Activated CD4-positive, alpha-beta T cell treated with anti-CD3 and anti-CD28 coated beads, Interleukin-2, amount 10 ng/mL, durations not matched to agents 7 days and 5 days (primary cell): Measurements from ENCODE around the gene ZNHIT3. TPM values are rescaled to one million over a fixed set of nuclear protein-coding genes. Genes with fewer than 3 reads are reported as not detected.
A peak's percentile ranks its signal among the peaks of the same experiment; 100 is the strongest.

Experiments used
- CTCF ChIA-PET: fragments of 350-600 bp; sonication (Branson Sonifier 250); formaldehyde crosslinking; loops from one replicate; lab custom pipeline; 2021; ENCODE audit warnings: antibody characterized with exemption; lab: Charles Lee
- POLR2A ChIA-PET: fragments of 350-600 bp; sonication (Branson Sonifier 250); formaldehyde crosslinking; loops from one replicate; lab custom pipeline; 2021; ENCODE audit warnings: antibody characterized with exemption; lab: Charles Lee
- DNase-seq: peaks from one replicate; pipeline ENCODE4 v3.0.0-alpha.2; 2020
- H3K27ac Mint-ChIP-seq: one replicate; pipeline ENCODE4 v1.8.0; 2021; ENCODE audit warnings: mild to moderate bottlenecking, moderate library complexity, mixed read lengths
- H3K27me3 Mint-ChIP-seq: one replicate; pipeline ENCODE4 v1.8.0; 2021; ENCODE audit warnings: mixed read lengths
- H3K36me3 Mint-ChIP-seq: one replicate; pipeline ENCODE4 v1.8.0; 2021; ENCODE audit warnings: low read depth, mixed read lengths
- H3K4me1 Mint-ChIP-seq: one replicate; pipeline ENCODE4 v1.8.0; 2021; ENCODE audit warnings: mixed read lengths
- H3K4me3 Mint-ChIP-seq: one replicate; pipeline ENCODE4 v1.8.0; 2021; ENCODE audit warnings: mild to moderate bottlenecking, moderate library complexity, mixed read lengths
- H3K9me3 Mint-ChIP-seq: one replicate; pipeline ENCODE4 v1.8.0; 2021; ENCODE audit warnings: mixed read lengths
- total RNA-seq, 2 experiments: library from RNA; stranded (reverse); gene quantifications; one replicate each; pipeline ENCODE4 v1.2.3, GENCODE V29; 2021

Gene ZNHIT3
- total RNA-seq, 2 experiments from 2014 or later, result 35.2 to 36.0 TPM

DNA sequence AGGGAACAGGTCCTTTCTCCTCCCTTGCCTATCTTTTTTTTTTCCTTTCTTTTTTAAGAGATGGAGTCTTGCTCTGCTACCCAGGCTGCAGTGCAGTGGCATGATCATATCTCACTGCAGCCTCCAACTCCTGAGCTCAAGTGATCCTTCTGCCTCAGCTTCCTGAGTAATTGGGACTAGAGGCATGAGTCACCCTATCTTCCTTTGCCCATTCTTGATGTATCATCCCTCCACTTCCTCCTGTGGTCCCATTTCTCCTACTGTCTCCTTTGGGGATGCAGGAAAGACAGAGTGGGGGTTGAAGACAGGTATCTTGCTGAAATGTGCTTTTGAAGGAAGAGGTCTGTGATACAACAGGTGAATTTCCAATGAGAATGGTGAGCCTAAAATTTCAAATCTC, 42.6 kb downstream of the ZNHIT3 start:
- H3K27ac Mint-ChIP-seq, result no peak overlapping the region
- DNase-seq, result no peak
- peaks cover 49% of the 10 kb centered on the region for H3K4me1 Mint-ChIP-seq
- peaks cover 52% of the 10 kb centered on the region for H3K36me3 Mint-ChIP-seq
- no peaks in the 10 kb centered on the region for H3K9me3 Mint-ChIP-seq
- H3K4me3 Mint-ChIP-seq, result no peak overlapping the region
- POLR2A ChIA-PET, result interaction anchor here (0.5 to 0.7 kb wide), 2 partner anchors 55 to 63 kb away, joined by 3 read pairs; partner anchors contain the start of gene DHRS11
- H3K27me3 Mint-ChIP-seq, result no peaks in the 10 kb centered on the region
- CTCF ChIA-PET, result no interaction called here

DNA sequence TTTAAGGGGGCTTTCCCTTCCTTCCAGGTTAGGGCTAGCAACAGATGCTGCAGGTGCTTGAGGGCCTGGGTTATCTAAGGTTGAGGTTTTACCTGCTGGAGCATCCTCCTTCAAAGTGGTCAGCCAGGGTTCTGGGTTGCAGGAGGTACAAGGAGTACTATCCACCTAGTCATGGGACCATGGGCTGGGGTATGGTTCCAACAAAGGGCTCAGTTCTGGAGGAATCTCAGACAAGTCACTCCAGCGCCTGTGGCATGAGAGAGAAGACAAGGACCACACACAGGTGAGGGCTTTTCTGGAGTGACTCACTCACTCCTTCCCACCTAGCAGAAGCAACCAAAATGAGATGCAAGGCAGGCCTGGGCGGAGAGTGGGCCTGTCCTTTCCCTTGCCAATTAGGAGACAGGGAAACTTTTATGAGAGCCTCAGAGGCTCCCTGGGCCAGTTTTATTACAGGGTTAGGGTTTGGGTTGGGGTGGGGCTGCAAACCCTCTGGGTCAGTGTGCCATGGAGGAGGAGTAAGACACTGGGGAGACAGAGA, 46.0 kb downstream of the ZNHIT3 start:
- ChIA-PET CTCF (interaction anchor here (1.0 kb wide), 1 partner anchor 25 kb away, joined by 5 read pairs; no protein-coding TSS in a partner anchor), POLR2A (no interaction called here)
- Mint-ChIP-seq H3K27ac (peak overlapping the region; percentile 44), H3K4me1 (peaks cover 48% of the 10 kb centered on the region), H3K9me3 (peaks cover 3% of the 10 kb centered on the region), H3K27me3 (no peaks in the 10 kb centered on the region), H3K4me3 (no peak overlapping the region), H3K36me3 (peaks cover 37% of the 10 kb centered on the region)
- DNase-seq, result no peak

DNA sequence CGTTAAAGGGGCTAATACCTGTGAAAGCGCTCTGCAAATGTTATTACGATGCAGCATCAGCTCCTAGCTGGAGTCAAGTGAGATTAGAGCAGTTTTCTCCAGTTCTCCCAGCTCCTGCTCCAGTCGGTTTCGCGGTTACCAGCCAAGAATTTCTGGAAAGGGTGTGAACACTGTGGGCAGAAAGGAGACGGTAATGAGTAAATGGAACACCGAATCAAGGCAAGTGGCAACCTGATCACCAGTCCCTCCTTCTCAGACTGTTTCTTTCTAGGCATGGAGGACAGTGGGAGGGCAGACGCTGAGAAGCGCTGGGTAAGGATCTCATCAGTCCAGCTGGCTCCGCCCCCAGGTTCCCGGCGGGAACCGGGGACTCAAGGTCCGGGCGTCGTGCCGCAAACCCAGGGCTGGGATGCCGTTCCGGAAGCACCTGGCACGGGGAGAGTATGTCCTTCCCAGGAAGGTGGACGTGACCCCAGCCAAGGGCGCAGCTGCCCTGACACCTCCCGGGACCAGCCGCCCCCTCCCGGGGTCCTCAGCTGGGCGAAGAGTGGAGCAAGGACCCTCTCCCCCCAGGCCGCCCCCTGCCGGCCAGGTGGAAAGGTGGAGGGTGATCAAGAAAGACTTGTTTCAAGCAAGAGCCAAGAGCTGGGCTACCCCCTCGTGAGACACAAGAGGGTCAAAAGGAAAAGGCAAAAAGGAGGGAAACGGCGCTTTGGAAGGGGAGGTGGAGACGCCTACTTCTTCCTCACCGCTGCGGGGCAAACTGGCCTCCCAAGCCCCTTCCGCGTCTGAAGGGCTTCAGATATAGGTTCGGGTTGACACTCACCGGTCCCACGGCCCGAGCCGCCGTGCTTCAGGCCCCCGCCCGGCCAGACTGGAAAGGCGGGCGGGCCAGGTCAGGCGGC, 47.7 kb downstream of the ZNHIT3 start:
- Mint-ChIP-seq H3K27ac (peak overlapping the region; percentile 99), H3K36me3 (peaks cover 37% of the 10 kb centered on the region), H3K4me1 (peaks cover 46% of the 10 kb centered on the region), H3K27me3 (no peaks in the 10 kb centered on the region), H3K9me3 (peaks cover 3% of the 10 kb centered on the region), H3K4me3 (peak overlapping the region; percentile 93)
- ChIA-PET CTCF (interaction anchor here (1.0 to 2.3 kb wide), 7 partner anchors 8 to 643 kb away, joined by 3 to 11 read pairs (median 4); no protein-coding TSS in a partner anchor), POLR2A (interaction anchor here (0.9 kb wide), 1 partner anchor 11 kb away, joined by 4 read pairs; no protein-coding TSS in a partner anchor)
- DNase-seq, result peak; percentile 60

DNA sequence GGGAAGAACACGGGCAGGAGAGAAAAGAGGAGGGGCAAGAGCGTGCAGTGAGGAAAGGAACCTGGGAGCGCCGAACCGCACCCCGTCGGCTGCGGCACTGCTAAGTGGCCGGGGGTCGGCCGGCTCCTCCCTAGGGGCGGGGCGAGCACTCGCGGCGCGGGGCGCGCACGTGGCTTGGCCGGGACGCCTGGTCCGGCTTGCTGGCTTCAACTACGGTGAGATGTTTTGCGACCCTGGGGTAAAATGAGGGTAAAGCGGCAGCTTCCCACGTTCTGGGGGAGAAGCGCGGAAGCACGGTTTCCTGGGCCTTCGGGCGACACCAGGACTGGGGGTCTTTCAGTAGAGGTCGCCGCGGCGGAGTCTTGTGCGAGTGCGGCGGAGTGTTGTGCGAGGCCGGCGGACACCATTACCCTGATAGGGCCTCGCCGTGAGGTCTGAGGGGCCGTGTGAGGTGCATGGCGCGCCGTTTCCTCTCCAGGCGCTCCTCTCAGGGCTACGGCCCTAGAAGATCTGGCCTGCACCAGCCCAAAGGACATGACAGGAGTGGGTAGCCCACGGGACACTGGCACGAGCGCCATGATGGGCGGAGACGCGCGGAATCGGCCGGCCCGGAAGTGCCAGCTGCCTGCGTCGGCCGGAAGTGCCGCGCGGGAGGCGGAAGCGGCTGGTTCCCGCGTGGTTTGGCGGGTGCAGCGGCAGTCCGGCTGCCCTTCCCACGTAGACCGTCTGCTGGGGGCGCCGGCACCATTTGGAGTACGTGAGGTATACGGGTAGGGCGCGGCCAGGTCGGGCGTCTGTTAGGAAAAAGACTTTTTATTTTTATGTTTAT, 48.6 kb downstream of the ZNHIT3 start, which contains the start of the genes MYO19 and PIGW:
Gene MYO19 (minus strand): TSS at position 29 of the 829 bp plus-strand sequence. CDS start 2,330 bp downstream, outside the sequence.
Gene PIGW (plus strand): TSS at position 148 of the 829 bp plus-strand sequence. CDS start 2,115 bp downstream, outside the sequence.
- DNase-seq, result peak; percentile 87
- peaks cover 43% of the 10 kb centered on the region for H3K4me1 Mint-ChIP-seq
- no peaks in the 10 kb centered on the region for H3K27me3 Mint-ChIP-seq
- H3K9me3 Mint-ChIP-seq, result peaks cover 3% of the 10 kb centered on the region
- H3K36me3 Mint-ChIP-seq, result peaks cover 37% of the 10 kb centered on the region
- H3K27ac Mint-ChIP-seq, result peak within 1 kb of the TSS; percentile 99
- H3K4me3 Mint-ChIP-seq, result peak within 1 kb of the TSS; percentile 93
- ChIA-PET CTCF (interaction anchor here (0.8 to 2.3 kb wide), 8 partner anchors 7 to 644 kb away, joined by 3 to 11 read pairs (median 3); no protein-coding TSS in a partner anchor), POLR2A (interaction anchor here (1.1 kb wide), 1 partner anchor 10 kb away, joined by 3 read pairs; the partner anchor contains the start of gene GGNBP2)

DNA sequence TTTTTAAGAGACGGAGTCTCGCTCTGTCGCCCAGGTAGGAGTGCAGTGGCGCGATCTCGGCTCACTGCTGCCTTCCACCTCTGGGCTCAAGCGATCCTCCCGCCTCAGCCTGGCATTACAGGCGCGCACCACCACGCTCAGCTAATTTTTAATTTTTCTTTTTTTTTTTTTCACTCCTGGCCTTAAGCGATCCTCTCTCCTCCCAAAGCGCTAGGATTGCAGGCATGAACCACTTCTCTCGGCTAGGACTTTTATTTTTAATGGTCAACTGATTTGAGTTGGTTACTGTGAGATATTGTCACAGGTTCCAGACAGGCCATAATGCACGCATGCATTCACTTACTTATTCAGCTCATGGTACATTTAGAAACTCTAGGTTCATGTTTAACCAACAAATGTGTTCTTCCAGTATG, 49.2 kb downstream of the ZNHIT3 start:
- H3K4me3 Mint-ChIP-seq, result peak overlapping the region; percentile 93
- POLR2A ChIA-PET, result interaction anchor here (1.1 kb wide), 1 partner anchor 10 kb away, joined by 3 read pairs; the partner anchor contains the start of gene GGNBP2
- CTCF ChIA-PET, result interaction anchor here (0.6 to 1.2 kb wide), 6 partner anchors 10 to 645 kb away, joined by 3 to 5 read pairs (median 3); no protein-coding TSS in a partner anchor
- H3K27ac Mint-ChIP-seq, result peak overlapping the region; percentile 99
- H3K27me3 Mint-ChIP-seq, result no peaks in the 10 kb centered on the region
- peaks cover 3% of the 10 kb centered on the region for H3K9me3 Mint-ChIP-seq
- H3K4me1 Mint-ChIP-seq, result peaks cover 43% of the 10 kb centered on the region
- no peak for DNase-seq
- H3K36me3 Mint-ChIP-seq, result peaks cover 39% of the 10 kb centered on the region

DNA sequence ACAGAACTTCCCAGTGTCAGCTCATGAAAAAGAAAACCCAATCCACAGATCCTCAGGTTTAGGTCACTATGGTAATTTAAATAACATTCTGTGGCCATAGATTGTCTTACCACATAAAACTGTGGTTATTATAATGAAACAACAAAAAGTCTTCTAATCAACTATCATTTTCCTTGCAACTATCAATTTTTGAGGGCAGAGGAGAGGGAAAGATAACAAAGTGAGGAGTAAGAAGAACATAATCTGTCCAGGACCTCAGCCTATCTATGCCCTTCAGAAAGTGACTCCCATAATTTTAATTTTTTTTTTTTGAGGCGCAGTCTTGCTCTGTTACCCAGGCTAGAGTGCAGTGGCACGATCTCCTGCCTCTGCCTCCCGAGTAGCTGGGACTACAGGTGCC, 54.2 kb downstream of the ZNHIT3 start:
- H3K27ac Mint-ChIP-seq, result no peak overlapping the region
- peaks cover 3% of the 10 kb centered on the region for H3K9me3 Mint-ChIP-seq
- H3K27me3 Mint-ChIP-seq, result no peaks in the 10 kb centered on the region
- POLR2A ChIA-PET, result no interaction called here
- DNase-seq, result no peak
- no peak overlapping the region for H3K4me3 Mint-ChIP-seq
- CTCF ChIA-PET, result no interaction called here
- peaks cover 26% of the 10 kb centered on the region for H3K36me3 Mint-ChIP-seq
- H3K4me1 Mint-ChIP-seq, result peaks cover 28% of the 10 kb centered on the region

DNA sequence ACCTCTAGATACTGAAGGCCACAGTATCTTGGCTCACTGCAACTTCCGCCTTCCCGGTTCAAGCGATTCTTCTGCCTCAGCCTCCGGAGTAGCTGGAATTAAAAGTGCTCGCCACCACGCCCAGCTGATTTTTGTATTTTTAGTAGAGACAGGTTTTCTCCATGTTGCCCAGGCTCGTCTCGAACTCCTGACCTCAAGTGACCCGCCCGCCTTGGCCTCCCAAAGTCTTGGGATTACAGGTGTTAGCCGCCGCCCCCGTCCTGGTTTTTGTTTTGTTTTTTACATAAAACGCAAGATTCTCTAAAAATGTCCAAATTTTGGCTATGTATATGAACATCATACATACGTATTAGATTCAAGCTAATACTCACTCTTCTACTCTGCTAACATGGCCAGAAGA, 56.3 kb downstream of the ZNHIT3 start:
- H3K36me3 Mint-ChIP-seq, result peaks cover 30% of the 10 kb centered on the region
- peak overlapping the region; percentile 22 for H3K4me3 Mint-ChIP-seq
- POLR2A ChIA-PET, result interaction anchor here (0.6 kb wide), 1 partner anchor 78 kb away, joined by 4 read pairs; no protein-coding TSS in a partner anchor
- CTCF ChIA-PET, result interaction anchor here (1.3 to 1.7 kb wide), 2 partner anchors 9 to 30 kb away, joined by 3 to 9 read pairs; partner anchors contain the start of genes MYO19 and PIGW
- H3K27me3 Mint-ChIP-seq, result no peaks in the 10 kb centered on the region
- DNase-seq, result no peak
- no peaks in the 10 kb centered on the region for H3K9me3 Mint-ChIP-seq
- H3K27ac Mint-ChIP-seq, result no peak overlapping the region
- peaks cover 18% of the 10 kb centered on the region for H3K4me1 Mint-ChIP-seq

DNA sequence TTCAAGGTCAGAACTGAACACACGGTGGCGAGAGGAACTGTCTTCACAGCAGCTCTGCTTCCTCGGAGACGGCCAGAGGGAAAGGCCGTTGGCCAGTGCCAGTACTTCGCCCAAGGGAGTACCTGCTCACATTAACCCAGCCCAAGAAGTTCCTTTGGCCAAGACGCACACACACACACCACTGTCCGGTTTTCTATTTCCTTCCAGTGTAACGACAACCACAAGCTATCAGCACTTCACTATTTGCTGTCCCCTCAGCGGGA, 57.5 kb downstream of the ZNHIT3 start:
- H3K9me3 Mint-ChIP-seq, result no peaks in the 10 kb centered on the region
- CTCF ChIA-PET, result interaction anchor here (1.1 kb wide), 1 partner anchor 58 kb away, joined by 3 read pairs; the partner anchor contains the start of gene MRM1
- no peaks in the 10 kb centered on the region for H3K27me3 Mint-ChIP-seq
- POLR2A ChIA-PET, result no interaction called here
- H3K27ac Mint-ChIP-seq, result peak overlapping the region; percentile 98
- H3K4me1 Mint-ChIP-seq, result peaks cover 28% of the 10 kb centered on the region
- H3K4me3 Mint-ChIP-seq, result peak overlapping the region; percentile 88
- H3K36me3 Mint-ChIP-seq, result peaks cover 35% of the 10 kb centered on the region
- DNase-seq, result peak; percentile 22

DNA sequence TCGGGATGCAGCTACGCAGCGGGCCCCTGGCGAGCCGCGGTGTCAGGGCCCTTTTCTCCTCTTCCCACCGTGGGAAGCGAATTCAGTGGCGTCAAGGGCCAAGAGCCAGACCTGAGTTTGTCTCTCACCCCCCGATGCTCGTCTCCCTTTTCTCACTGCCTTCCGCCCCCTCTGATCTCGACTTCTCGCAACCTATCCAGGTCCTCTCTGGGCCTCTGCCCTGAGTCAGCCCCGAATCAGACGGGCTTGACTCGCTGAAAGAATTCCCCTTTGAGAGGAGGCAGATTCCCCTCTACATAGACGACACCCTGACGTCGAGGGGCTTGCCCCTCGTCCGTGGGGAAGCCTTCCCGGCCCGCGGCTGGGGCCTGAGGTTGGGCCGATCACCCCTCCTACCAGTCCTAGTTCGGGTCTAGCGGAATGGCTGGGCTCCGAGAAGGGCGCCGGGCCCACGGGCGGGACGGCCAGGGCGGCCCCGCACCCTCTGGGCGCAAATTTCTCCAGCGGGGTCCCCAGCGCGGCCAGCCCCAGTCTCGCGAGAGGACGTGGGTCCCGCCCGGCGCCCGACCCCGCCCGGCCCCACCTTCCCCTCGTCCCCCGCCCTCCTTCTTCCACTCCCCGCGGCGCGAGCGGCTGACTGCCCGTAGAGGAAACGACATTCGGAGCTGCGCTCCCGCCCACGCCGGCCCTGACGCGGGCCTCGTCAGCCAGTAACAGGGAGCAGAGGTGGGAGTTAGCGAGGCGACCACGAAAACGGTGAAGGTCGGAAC, 58.0 kb downstream of the ZNHIT3 start, which contains the start of gene GGNBP2:
Gene GGNBP2 (plus strand): TSS at position 613 of the 770 bp plus-strand sequence. CDS start 806 bp downstream, outside the sequence.
- no peaks in the 10 kb centered on the region for H3K27me3 Mint-ChIP-seq
- H3K4me3 Mint-ChIP-seq, result peak within 1 kb of the TSS; percentile 88
- POLR2A ChIA-PET, result interaction anchor here (1.2 to 1.4 kb wide), 2 partner anchors 9 to 11 kb away, joined by 3 to 4 read pairs; no protein-coding TSS in a partner anchor
- CTCF ChIA-PET, result interaction anchor here (1.1 kb wide), 1 partner anchor 57 kb away, joined by 3 read pairs; the partner anchor contains the start of gene MRM1
- H3K36me3 Mint-ChIP-seq, result peaks cover 35% of the 10 kb centered on the region
- peak; percentile 95 for DNase-seq
- H3K9me3 Mint-ChIP-seq, result no peaks in the 10 kb centered on the region
- H3K27ac Mint-ChIP-seq, result peak within 1 kb of the TSS; percentile 98
- peaks cover 31% of the 10 kb centered on the region for H3K4me1 Mint-ChIP-seq

DNA sequence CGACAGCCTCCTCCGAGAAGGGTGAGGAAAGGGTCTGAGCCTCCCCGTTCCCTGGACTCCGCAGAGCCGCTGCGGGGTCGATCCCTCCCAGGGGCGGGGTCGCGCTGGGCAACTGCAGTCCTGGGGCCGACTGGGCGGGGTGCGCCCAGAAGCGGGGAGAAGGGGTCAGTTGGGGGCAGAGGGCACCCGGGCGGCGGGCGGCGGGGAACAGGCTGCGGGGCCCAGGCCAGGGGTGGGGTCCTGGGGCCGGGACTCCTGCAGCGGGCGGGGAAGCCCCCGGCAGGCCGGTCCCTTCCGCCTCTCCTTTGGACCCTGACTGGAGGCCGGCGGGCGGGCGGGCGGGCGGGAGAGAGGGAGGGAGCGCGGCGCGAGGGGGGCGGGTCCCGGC, 58.6 kb downstream of the ZNHIT3 start:
- no peak for DNase-seq
- Mint-ChIP-seq H3K9me3 (no peaks in the 10 kb centered on the region), H3K4me3 (peak overlapping the region; percentile 88), H3K36me3 (peaks cover 34% of the 10 kb centered on the region), H3K27ac (peak overlapping the region; percentile 98), H3K27me3 (no peaks in the 10 kb centered on the region), H3K4me1 (peaks cover 37% of the 10 kb centered on the region)
- ChIA-PET POLR2A (interaction anchor here (0.8 to 1.4 kb wide), 3 partner anchors 9 to 25 kb away, joined by 3 to 4 read pairs (median 4); no protein-coding TSS in a partner anchor), CTCF (interaction anchor here (1.2 to 1.6 kb wide), 2 partner anchors 11 to 44 kb away, joined by 3 to 9 read pairs; partner anchors contain the start of genes MYO19 and PIGW)
